ENCODE measurements around the gene PI4K2A. TPM values are rescaled to one million over a fixed set of nuclear protein-coding genes. Genes with fewer than 3 reads are reported as not detected.

Gene PI4K2A
- total RNA-seq, 3 donors from 2014 or later, result 18.0 to 24.8 (median 21.5) TPM

DNA sequence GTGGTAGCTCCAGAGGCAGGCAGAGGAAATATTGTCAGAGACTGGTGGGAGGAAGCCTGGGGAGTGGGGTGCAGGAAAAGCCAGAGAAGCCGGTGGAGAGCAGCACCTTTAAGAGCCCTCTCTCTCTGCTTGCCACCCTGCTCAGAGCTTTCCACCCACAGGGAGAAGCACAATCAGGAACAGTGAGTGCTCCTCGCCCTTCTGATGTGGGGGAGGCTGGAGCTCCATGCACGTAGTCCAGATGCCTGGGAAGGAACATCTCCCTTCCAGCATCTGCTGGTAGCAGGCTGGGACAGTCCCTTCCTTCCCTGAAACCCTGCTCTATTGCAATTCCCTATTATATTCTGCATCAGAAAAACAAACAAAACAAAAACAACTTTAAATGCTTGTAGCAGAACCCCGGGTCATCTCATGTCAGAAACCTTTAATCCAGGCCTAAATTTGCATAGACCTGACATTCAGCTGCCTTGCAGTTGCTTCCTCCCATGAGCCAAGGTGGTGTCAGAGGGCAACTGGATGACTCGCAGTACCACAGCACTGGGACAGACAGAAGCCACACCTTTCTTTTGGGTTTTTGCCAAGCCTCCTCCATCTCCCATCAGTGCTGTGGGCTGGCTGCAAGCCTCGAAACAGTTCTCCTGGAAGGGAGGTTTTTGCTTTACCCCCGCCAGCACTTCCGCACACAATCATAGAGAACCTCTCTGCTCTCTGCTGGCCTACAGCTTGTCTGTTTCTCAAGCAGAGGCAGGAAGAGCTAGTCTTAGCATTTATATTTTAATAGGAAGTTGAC is 33.5 kb downstream of the PI4K2A start:
- Histone ChIP-seq H3K4me1 (no peaks in the 10 kb centered on the region), H3K4me3 (no peak overlapping the region), H3K27me3 (no peaks in the 10 kb centered on the region), H3K36me3 (peaks cover 6% of the 10 kb centered on the region), H3K9me3 (no peaks in the 10 kb centered on the region), H3K27ac (peak overlapping the region in 1 of 2 donors; percentile 12)
- intact Hi-C loops (cut with DNase I; ENCODE audit: low total_unique reads), result no loop called here
- TF ChIP-seq POLR2A (IDR thresholded peaks at IDR 0.05) (no peak), POLR2AphosphoS5 (IDR thresholded peaks at IDR 0.05) (no peak)
- TF ChIP-seq, protein P1, sequence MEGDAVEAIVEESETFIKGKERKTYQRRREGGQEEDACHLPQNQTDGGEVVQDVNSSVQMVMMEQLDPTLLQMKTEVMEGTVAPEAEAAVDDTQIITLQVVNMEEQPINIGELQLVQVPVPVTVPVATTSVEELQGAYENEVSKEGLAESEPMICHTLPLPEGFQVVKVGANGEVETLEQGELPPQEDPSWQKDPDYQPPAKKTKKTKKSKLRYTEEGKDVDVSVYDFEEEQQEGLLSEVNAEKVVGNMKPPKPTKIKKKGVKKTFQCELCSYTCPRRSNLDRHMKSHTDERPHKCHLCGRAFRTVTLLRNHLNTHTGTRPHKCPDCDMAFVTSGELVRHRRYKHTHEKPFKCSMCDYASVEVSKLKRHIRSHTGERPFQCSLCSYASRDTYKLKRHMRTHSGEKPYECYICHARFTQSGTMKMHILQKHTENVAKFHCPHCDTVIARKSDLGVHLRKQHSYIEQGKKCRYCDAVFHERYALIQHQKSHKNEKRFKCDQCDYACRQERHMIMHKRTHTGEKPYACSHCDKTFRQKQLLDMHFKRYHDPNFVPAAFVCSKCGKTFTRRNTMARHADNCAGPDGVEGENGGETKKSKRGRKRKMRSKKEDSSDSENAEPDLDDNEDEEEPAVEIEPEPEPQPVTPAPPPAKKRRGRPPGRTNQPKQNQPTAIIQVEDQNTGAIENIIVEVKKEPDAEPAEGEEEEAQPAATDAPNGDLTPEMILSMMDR (IDR thresholded peaks at IDR 0.05), result no peak
- DNase-seq (ENCODE audit: low spot score in 2 of 2), result no peak

DNA sequence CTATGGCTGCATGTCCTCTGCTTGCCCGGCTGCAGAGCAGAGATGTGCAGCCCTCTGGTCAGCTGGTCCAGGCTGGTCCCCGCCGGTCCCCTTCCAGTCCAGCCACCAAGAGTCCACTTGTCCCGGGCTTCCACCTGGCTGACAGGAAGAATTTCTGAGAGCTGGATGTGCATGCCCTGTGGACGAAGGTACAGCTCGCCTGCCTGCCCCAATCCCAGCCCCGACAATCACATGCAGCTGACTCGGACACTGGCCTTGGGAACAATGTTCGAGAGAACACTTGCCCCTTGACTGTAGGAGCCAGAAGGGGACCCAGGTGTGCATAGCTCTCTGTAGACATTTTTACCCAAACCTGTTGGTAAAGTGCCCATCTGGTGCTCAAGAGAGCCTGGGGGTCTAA is 34.8 kb downstream of the PI4K2A start:
- Histone ChIP-seq H3K36me3 (peaks cover 6% of the 10 kb centered on the region), H3K9me3 (no peaks in the 10 kb centered on the region), H3K4me3 (no peak overlapping the region), H3K27ac (no peak overlapping the region), H3K4me1 (no peaks in the 10 kb centered on the region), H3K27me3 (no peaks in the 10 kb centered on the region)
- TF ChIP-seq POLR2A (IDR thresholded peaks at IDR 0.05) (no peak), POLR2AphosphoS5 (IDR thresholded peaks at IDR 0.05) (no peak)
- TF ChIP-seq, protein P1 (IDR thresholded peaks at IDR 0.05), result no peak
- DNase-seq (ENCODE audit: low spot score in 2 of 2), result no peak
- intact Hi-C loops (cut with DNase I; ENCODE audit: low total_unique reads), result no loop called here

DNA sequence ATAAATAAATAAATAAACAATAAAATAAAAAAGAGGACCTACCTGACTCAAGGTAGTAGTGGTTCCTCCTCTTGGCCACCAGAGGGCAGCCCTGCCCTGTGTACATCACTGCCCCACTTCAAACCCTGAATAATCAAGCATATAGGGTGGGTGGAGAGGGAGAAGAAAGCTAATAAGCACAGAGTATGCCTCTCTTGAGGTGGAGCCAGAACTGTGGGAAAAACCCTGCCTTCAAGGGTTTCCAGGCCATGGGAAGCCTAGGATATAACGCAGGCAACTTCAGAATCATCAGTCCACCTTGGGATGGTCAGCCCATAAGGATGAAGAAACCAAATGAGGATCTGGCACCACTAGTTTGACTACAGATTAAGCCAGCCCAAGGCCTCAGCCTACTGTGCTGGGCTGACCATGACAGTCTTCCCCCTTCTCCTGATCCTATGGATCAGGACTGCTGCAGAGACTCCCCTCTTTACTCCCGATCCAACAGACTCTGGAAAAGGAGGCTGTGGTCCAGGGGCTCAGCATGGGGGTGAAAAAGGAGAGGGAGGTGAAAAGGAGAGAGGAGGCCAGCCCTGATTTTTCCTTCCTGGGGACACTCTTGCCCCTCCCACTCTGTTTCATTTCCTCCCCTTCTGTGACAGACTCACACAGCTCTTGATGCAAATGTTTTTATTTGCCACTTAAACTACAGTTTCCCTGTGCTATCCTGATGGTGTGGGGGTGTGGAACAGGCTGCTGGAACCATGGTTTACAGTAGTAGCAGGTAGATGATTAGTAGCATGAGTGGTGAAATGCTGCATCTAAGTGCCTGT is 36.5 kb downstream of the PI4K2A start:
- no peak overlapping the region for H3K4me3 ChIP-seq
- DNase-seq (ENCODE audit: low spot score in 2 of 2), result no peak
- intact Hi-C loops (cut with DNase I; ENCODE audit: low total_unique reads), result no loop called here
- H3K27me3 ChIP-seq, result no peaks in the 10 kb centered on the region
- peaks cover 6% of the 10 kb centered on the region for H3K36me3 ChIP-seq
- H3K9me3 ChIP-seq, result no peaks in the 10 kb centered on the region
- TF ChIP-seq POLR2AphosphoS5 (IDR thresholded peaks at IDR 0.05) (no peak), POLR2A (IDR thresholded peaks at IDR 0.05) (no peak)
- TF ChIP-seq, protein P1 (IDR thresholded peaks at IDR 0.05), result peak; percentile 64 to 89 (median 81)
- no peaks in the 10 kb centered on the region for H3K4me1 ChIP-seq
- peak overlapping the region in 1 of 2 donors; percentile 26 for H3K27ac ChIP-seq

DNA sequence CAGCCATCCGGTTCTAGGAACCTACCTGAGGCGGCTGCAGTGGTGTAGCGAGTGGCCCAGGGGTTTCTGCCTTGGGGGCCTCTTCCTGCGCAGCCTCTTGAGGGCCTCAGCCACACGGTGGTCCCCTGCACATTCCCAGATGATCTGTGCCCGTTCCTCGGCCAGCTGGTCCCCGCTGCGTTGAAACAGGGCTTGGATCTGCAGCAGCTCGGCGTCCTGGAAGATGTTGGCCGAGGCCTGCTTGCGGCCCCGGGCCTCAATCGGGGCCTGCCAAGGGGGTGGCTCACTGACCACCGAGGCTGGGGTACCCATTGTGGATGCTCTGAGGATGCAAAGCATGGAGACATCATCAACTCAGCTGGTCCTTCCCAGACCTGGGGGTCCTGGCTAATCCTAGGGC is 39.1 kb downstream of the PI4K2A start:
- Histone ChIP-seq H3K4me3 (no peak overlapping the region), H3K36me3 (peaks cover 6% of the 10 kb centered on the region), H3K27me3 (no peaks in the 10 kb centered on the region), H3K27ac (no peak overlapping the region), H3K4me1 (peaks cover 8 to 10% of the 10 kb centered on the region in 2 donors), H3K9me3 (no peaks in the 10 kb centered on the region)
- DNase-seq (ENCODE audit: low spot score in 2 of 2), result no peak
- intact Hi-C loops (cut with DNase I; ENCODE audit: low total_unique reads), result no loop called here
- TF ChIP-seq, protein P1 (IDR thresholded peaks at IDR 0.05), result no peak
- TF ChIP-seq POLR2AphosphoS5 (IDR thresholded peaks at IDR 0.05), result no peak
- no peak for TF ChIP-seq POLR2A (IDR thresholded peaks at IDR 0.05)

DNA sequence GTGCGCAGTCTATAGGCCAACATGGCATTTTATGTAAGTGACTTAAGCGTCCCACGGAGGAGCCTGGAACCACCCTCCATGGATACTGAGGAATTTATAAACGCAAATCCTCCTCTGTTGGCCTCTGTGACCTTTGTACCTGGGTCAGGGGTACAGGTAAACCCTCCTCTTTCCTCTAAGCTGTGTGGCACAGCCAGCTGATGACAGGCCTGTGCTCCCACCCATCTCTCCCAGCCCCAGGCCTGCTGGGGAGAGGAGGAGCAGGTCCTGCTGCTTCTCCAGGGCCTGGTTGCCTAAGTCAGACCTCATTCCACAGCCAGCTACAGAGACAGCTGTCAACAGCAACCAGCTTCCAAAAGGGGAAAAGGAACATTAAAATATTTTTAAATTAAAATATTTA is 41.6 kb downstream of the PI4K2A start:
- intact Hi-C loops (cut with DNase I; ENCODE audit: low total_unique reads), result no loop called here
- no peak for TF ChIP-seq POLR2AphosphoS5 (IDR thresholded peaks at IDR 0.05)
- no peak for TF ChIP-seq POLR2A (IDR thresholded peaks at IDR 0.05)
- TF ChIP-seq, protein P1 (IDR thresholded peaks at IDR 0.05), result no peak
- Histone ChIP-seq H3K36me3 (peaks cover 6% of the 10 kb centered on the region), H3K27me3 (no peaks in the 10 kb centered on the region), H3K4me1 (peaks cover 8 to 20% of the 10 kb centered on the region in 2 donors), H3K4me3 (no peak overlapping the region), H3K9me3 (no peaks in the 10 kb centered on the region), H3K27ac (no peak overlapping the region)
- DNase-seq (ENCODE audit: low spot score in 2 of 2), result no peak

Measured in breast epithelium (tissue), 4 donors.